Heart right ventricle (tissue), 16 donors: ENCODE results near the gene ENTPD1. TPM values are rescaled to one million over a fixed set of nuclear protein-coding genes. Genes with fewer than 3 reads are reported as not detected.

Source experiments
- ATAC-seq, 8 donors: fragments of 200-7000 bp; cut with Tn5 transposase; one replicate each; pipeline ENCODE4 v1.9.1; 2020; ENCODE audit warnings: mild to moderate bottlenecking in 8 of 8, moderate library complexity in 8 of 8, moderate number of reproducible peaks in 1 of 8
- DNase-seq, 2 donors: peaks; one replicate each; pipeline ENCODE4 v3.0.0-alpha.2; 2020
- H3K27ac ChIP-seq, 10 donors: fragments of 200-600 bp; sonication (generic) in 2 of 10; one replicate each; pipeline versions ENCODE4 v1.5.0 to v1.8.0; 2020 to 2022; ENCODE audit warnings: mild to moderate bottlenecking in 3 of 10
- H3K27me3 ChIP-seq, 7 donors: fragments of 200-600 bp; one replicate each; pipeline ENCODE4 v1.8.0; 2021 to 2022; ENCODE audit warnings: mild to moderate bottlenecking in 2 of 7
- H3K36me3 ChIP-seq, 9 donors: fragments of 200-600 bp; sonication (generic) in 1 of 9; one replicate each; pipeline versions ENCODE4 v1.5.0 to v1.8.0; 2020 to 2022; ENCODE audit warnings: mild to moderate bottlenecking in 2 of 9
- H3K4me1 ChIP-seq, 9 donors: fragments of 200-600 bp; sonication (generic) in 1 of 9; one replicate each; pipeline versions ENCODE4 v1.5.0 to v1.8.0; 2020 to 2022; ENCODE audit warnings: mild to moderate bottlenecking in 4 of 9
- H3K4me3 ChIP-seq, 10 donors: fragments of 200-600 bp; sonication (generic) in 2 of 10; one replicate each; pipeline versions ENCODE4 v1.5.0 to v1.8.0; 2020 to 2022; ENCODE audit warnings: mild to moderate bottlenecking in 7 of 10, moderate library complexity in 2 of 10
- H3K9me3 ChIP-seq, 11 donors: fragments of 200-600 bp in 10 of 11; sonication (generic) in 2 of 11; one replicate each; pipeline versions ENCODE4 v1.5.0 to v1.8.0; 2013 to 2022; ENCODE audit warnings: mild to moderate bottlenecking in 2 of 11, control low read depth in 1 of 11, moderate library complexity in 1 of 11
- CTCF ChIP-seq, 9 donors: fragments of 200-600 bp; sonication (generic) in 2 of 9; IDR thresholded peaks; one replicate each; pipeline versions ENCODE4 v1.5.0 to v1.8.0; 2021 to 2022; ENCODE audit warnings: antibody characterized with exemption in 9 of 9, mild to moderate bottlenecking in 5 of 9, moderate library complexity in 1 of 9
- WGBS, 2 donors: extraction: QIAGEN DNeasy Blood & Tissue Kit; methylation state at CpG; one replicate each; pipeline ENCODE4 v1.1.7; 2013; ENCODE audit warnings: inconsistent platforms in 1 of 2; 5-methylcytosine and 5-hydroxymethylcytosine counted together
- intact Hi-C, 10 donors: fragments of 100-400 bp; cut with DNase I; formaldehyde crosslinking; loops; one replicate each; pipeline versions ENCODE4 v1.11.1 to v1.14.2; 2022
- polyA plus RNA-seq, 2 donors: library from polyadenylated mRNA; stranded (reverse); fragments of 200-250 nt; gene quantifications; one replicate each; pipeline ENCODE4 v1.2.3, GENCODE V29; 2013
- total RNA-seq, 10 donors: library from RNA; stranded (reverse); fragmentation: NEBNext Ultra II Directional in 3 of 10; extraction: Animal tissue kit (Norgen Biotek cat#: 25700) in 3 of 10; gene quantifications; one replicate each; pipeline versions ENCODE4 v1.2.1 to v1.2.4, GENCODE V29; 2021 to 2023
- donor health status: Arrhythmogenic right ventricular cardiomyopathy.
- donor health status: ischemic (EF 13 %, LVEDD 7.1; RV severe dilation, severe dysfunction).
- donor health status: healthy with polysubstance abuse.
- donor health status: DM: no; HTN: yes; CAD: no.
- donor health status: DM: no; HTN: no; CAD: no.
- donor health status: ischemic (EF 25% LVEDD 6.9; RV normal size, moderate dysfunction).
- donor health status: ischemic (EF 25% LVEDD 5.7; RV mildly dilated, moderate dysfunction).
- donor health status: healthy.
- donor health status: DM: yes; HTN: yes; CAD: no.
- donor health status: Ischemic cardiomyopathy.
- donor health status: ischemic (EF 35%, LVEDD 5.7; RV mildly dilated, moderate dysfunction).
- donor health status: nonischemic (EF 11% LVEDD 7.7; RV severe dilation, severe dysfunction).
- donor health status: DM: yes; HTN: yes; CAD: no.
- donor health status: PGD.
- donor health status: ischemic (EF 29% LVEDD 5.4; RV normal size, mild dysfunction).
- donor health status: nonischemic (EF 23%, LVEDD 6.1; RV moderate dilation, normal function).

ENTPD1 gene
- total and polyA plus RNA-seq, 12 donors: 4.2 to 13.0 (median 9.1) TPM

- TF ChIP-seq CTCF (IDR thresholded peaks at IDR 0.05): no peak
- 88 to 91% methylated on average over 3 of the region's 3 CpGs for WGBS, 2 donors
- ATAC-seq (no peak), DNase-seq (no peak)
- Histone ChIP-seq H3K27ac (no peak overlapping the region), H3K4me1 (peaks cover 0 to 25% (median 19%) of the 10 kb centered on the region in 9 donors), H3K9me3 (no peaks in the 10 kb centered on the region), H3K4me3 (no peak overlapping the region), H3K36me3 (peaks cover 0 to 66% (median 0%) of the 10 kb centered on the region in 9 donors), H3K27me3 (no peaks in the 10 kb centered on the region)
- intact Hi-C loops: loop anchor here in 2 of 10 donors (5.0 kb wide), 2 partner anchors 148 to 153 kb away; partner anchors contain the start of gene TCTN3 (in 1 of the 2)
Observed at GRCh38 chr10:95845411-95845810, 89.4 kb downstream of the ENTPD1 start.

GRCh38 chr10:95847007-95847406, 91.0 kb downstream of the ENTPD1 start:
- no peak for ATAC-seq
- DNase-seq: no peak
- intact Hi-C loops: loop anchor here in 2 of 10 donors (5.0 kb wide), 2 partner anchors 150 to 155 kb away; partner anchors contain the start of gene TCTN3 (in 1 of the 2)
- H3K36me3 ChIP-seq: peaks cover 0 to 66% (median 0%) of the 10 kb centered on the region in 9 donors
- H3K4me3 ChIP-seq: no peak overlapping the region
- H3K4me1 ChIP-seq: peaks cover 0 to 10% (median 6%) of the 10 kb centered on the region in 9 donors
- H3K27me3 ChIP-seq: no peaks in the 10 kb centered on the region
- TF ChIP-seq CTCF (IDR thresholded peaks at IDR 0.05): no peak
- no peak overlapping the region for H3K27ac ChIP-seq
- no peaks in the 10 kb centered on the region for H3K9me3 ChIP-seq

GRCh38 chr10:95848841-95849240, 92.9 kb downstream of the ENTPD1 start:
- intact Hi-C loops: loop anchor here in 2 of 10 donors (5.0 kb wide), 2 partner anchors 152 to 157 kb away; partner anchors contain the start of gene TCTN3 (in 1 of the 2)
- Histone ChIP-seq H3K4me3 (no peak overlapping the region), H3K4me1 (no peaks in the 10 kb centered on the region), H3K9me3 (peaks cover 0 to 4% (median 0%) of the 10 kb centered on the region in 11 donors), H3K27ac (no peak overlapping the region), H3K27me3 (no peaks in the 10 kb centered on the region), H3K36me3 (peaks cover 0 to 56% (median 0%) of the 10 kb centered on the region in 9 donors)
- no peak for TF ChIP-seq CTCF (IDR thresholded peaks at IDR 0.05)
- DNase-seq: no peak
- WGBS, 2 donors: 77 to 82% methylated on average over 2 of the region's 2 CpGs
- no peak for ATAC-seq

- no peaks in the 10 kb centered on the region for H3K27me3 ChIP-seq
- DNase-seq: no peak
- peaks cover 0 to 36% (median 0%) of the 10 kb centered on the region in 9 donors for H3K36me3 ChIP-seq
- H3K4me1 ChIP-seq: no peaks in the 10 kb centered on the region
- ATAC-seq: no peak
- H3K27ac ChIP-seq: no peak overlapping the region
- intact Hi-C loops: no loop called here
- no peak for TF ChIP-seq CTCF (IDR thresholded peaks at IDR 0.05)
- H3K4me3 ChIP-seq: no peak overlapping the region
- H3K9me3 ChIP-seq: peaks cover 0 to 4% (median 0%) of the 10 kb centered on the region in 11 donors
Observed at GRCh38 chr10:95850791-95851190, 94.8 kb downstream of the ENTPD1 start.
